H9 (cell line): ENCODE results near the gene LRMDA. TPM values are rescaled to one million over a fixed set of nuclear protein-coding genes. Genes with fewer than 3 reads are reported as not detected.

Source experiments
- DNase-seq: peaks from one replicate; pipeline ENCODE4 v3.0.0-alpha.2; 2017
- H2AFZ ChIP-seq: one replicate; pipeline ENCODE4 v1.6.1; 2013; ENCODE audit warnings: mild to moderate bottlenecking, low read length, control low read depth, moderate library complexity
- H2AK5ac ChIP-seq: 2 replicates; pipeline ENCODE4 v1.6.1; 2013; ENCODE audit warnings: low read length, control low read depth, mixed read lengths; ENCODE audit not compliant: insufficient read length
- H2BK120ac ChIP-seq: one replicate; pipeline ENCODE4 v1.6.1; 2013; ENCODE audit warnings: low read depth, mild to moderate bottlenecking, low read length, control low read depth, inconsistent platforms; ENCODE audit not compliant: poor library complexity, severe bottlenecking
- H2BK12ac ChIP-seq: 2 replicates; pipeline ENCODE4 v1.6.1; 2013; ENCODE audit warnings: low read length, control low read depth, mixed read lengths, low read depth; ENCODE audit not compliant: insufficient read length
- H2BK15ac ChIP-seq: 2 replicates; pipeline ENCODE4 v1.6.1; 2013; ENCODE audit warnings: low read depth, low read length, control low read depth
- H2BK20ac ChIP-seq: one replicate; pipeline ENCODE4 v1.6.1; 2013; ENCODE audit warnings: low read depth, mild to moderate bottlenecking, low read length, control low read depth, inconsistent platforms; ENCODE audit not compliant: poor library complexity, severe bottlenecking
- H2BK5ac ChIP-seq: 2 replicates; pipeline ENCODE4 v1.6.1; 2013; ENCODE audit warnings: low read length, control low read depth, mixed read lengths; ENCODE audit not compliant: insufficient read length
- H3K14ac ChIP-seq: 2 replicates; pipeline ENCODE4 v1.6.1; 2013; ENCODE audit warnings: low read length, control low read depth; ENCODE audit not compliant: insufficient read depth
- H3K18ac ChIP-seq: 2 replicates; pipeline ENCODE4 v1.6.1; 2013; ENCODE audit warnings: low read depth, mild to moderate bottlenecking, mixed read lengths, low read length, control low read depth; ENCODE audit not compliant: insufficient read length
- H3K23ac ChIP-seq: 2 replicates; pipeline ENCODE4 v1.6.1; 2013; ENCODE audit warnings: low read length, control low read depth, mixed read lengths, low read depth; ENCODE audit not compliant: insufficient read length
- H3K23me2 ChIP-seq: 2 replicates; pipeline ENCODE4 v1.6.1; 2013; ENCODE audit warnings: low read depth, mild to moderate bottlenecking, mixed read lengths, low read length, control low read depth; ENCODE audit not compliant: insufficient read length, poor library complexity, severe bottlenecking
- H3K27ac ChIP-seq: 2 replicates; pipeline ENCODE4 v1.5.1; 2013; ENCODE audit warnings: low read length, control low read depth, mixed read lengths, low read depth; ENCODE audit not compliant: insufficient read length
- H3K27me3 ChIP-seq: 2 replicates; pipeline ENCODE4 v1.6.1; 2013; ENCODE audit warnings: low read length, control low read depth, inconsistent platforms; ENCODE audit not compliant: insufficient read depth
- H3K4ac ChIP-seq: 2 replicates; pipeline ENCODE4 v1.6.1; 2013; ENCODE audit warnings: low read depth, mild to moderate bottlenecking, control low read depth, inconsistent platforms, low read length, moderate library complexity
- H3K4me1 ChIP-seq: 2 replicates; pipeline ENCODE4 v1.6.1; 2013; ENCODE audit warnings: low read length, control low read depth, inconsistent platforms; ENCODE audit not compliant: insufficient read depth
- H3K4me2 ChIP-seq: 2 replicates; pipeline ENCODE4 v1.6.1; 2013; ENCODE audit warnings: low read length, control low read depth, mixed read lengths; ENCODE audit not compliant: insufficient read length, insufficient read depth
- H3K56ac ChIP-seq: 2 replicates; pipeline ENCODE4 v1.6.1; 2013; ENCODE audit warnings: low read depth, mild to moderate bottlenecking, mixed read lengths, low read length, control low read depth; ENCODE audit not compliant: insufficient read length
- H3K79me1 ChIP-seq: 2 replicates; pipeline ENCODE4 v1.6.1; 2013; ENCODE audit warnings: low read depth, mild to moderate bottlenecking, moderate library complexity, low read length, control low read depth, inconsistent platforms; ENCODE audit not compliant: insufficient read depth, poor library complexity, severe bottlenecking
- H3K79me2 ChIP-seq: 2 replicates; pipeline ENCODE4 v1.6.1; 2013; ENCODE audit warnings: low read length, control low read depth, inconsistent platforms; ENCODE audit not compliant: insufficient read depth
- H3K9ac ChIP-seq: 2 replicates; pipeline ENCODE4 v1.6.1; 2013; ENCODE audit warnings: low read length, control low read depth, mixed read lengths; ENCODE audit not compliant: insufficient read length; ENCODE audit errors: extremely low read depth
- H3K9me3 ChIP-seq: one replicate; pipeline ENCODE4 v1.6.1; 2013; ENCODE audit warnings: low read depth, low read length, inconsistent platforms; ENCODE audit not compliant: control insufficient read depth
- H3T11ph ChIP-seq: one replicate; pipeline ENCODE4 v1.6.1; 2013; ENCODE audit warnings: mild to moderate bottlenecking, low read length, control low read depth, inconsistent platforms
- H4K20me1 ChIP-seq: one replicate; pipeline ENCODE4 v1.6.1; 2013; ENCODE audit not compliant: control insufficient read depth, insufficient read length, insufficient read depth
- H4K5ac ChIP-seq: 2 replicates; pipeline ENCODE4 v1.6.1; 2013; ENCODE audit warnings: low read depth, mild to moderate bottlenecking, mixed read lengths, low read length, control low read depth; ENCODE audit not compliant: insufficient read length
- H4K8ac ChIP-seq: replicated peaks from 2 replicates; pipeline ENCODE4 v1.6.1; 2013; ENCODE audit warnings: low read length, control low read depth, mixed read lengths, low read depth; ENCODE audit not compliant: insufficient read length
- H4K91ac ChIP-seq: 2 replicates; pipeline ENCODE4 v1.6.1; 2013; ENCODE audit warnings: low read depth, mild to moderate bottlenecking, moderate library complexity, mixed read lengths, low read length, control low read depth; ENCODE audit not compliant: insufficient read length
- H3K27ac Mint-ChIP-seq, 3 experiments: 2 replicates in 2 of 3; 3 replicates in 1 of 3; pipeline ENCODE4 v1.8.0; 2020 to 2021; ENCODE audit warnings: mixed read lengths in 3 of 3, mild to moderate bottlenecking in 1 of 3, moderate library complexity in 1 of 3
- H3K27me3 Mint-ChIP-seq: 2 replicates; pipeline ENCODE4 v1.8.0; 2021; ENCODE audit warnings: low read depth, mild to moderate bottlenecking, moderate library complexity, mixed read lengths
- H3K36me3 Mint-ChIP-seq, 3 experiments: 2 replicates in 2 of 3; 3 replicates in 1 of 3; pipeline ENCODE4 v1.8.0; 2020 to 2021; ENCODE audit warnings: low read depth in 3 of 3, mixed read lengths in 3 of 3; ENCODE audit not compliant: insufficient read depth in 1 of 3
- H3K4me1 Mint-ChIP-seq, 2 experiments: 2 replicates each; pipeline ENCODE4 v1.8.0; 2020; ENCODE audit warnings: mixed read lengths in 2 of 2
- H3K4me3 Mint-ChIP-seq, 2 experiments: 2 replicates in 1 of 2; 3 replicates in 1 of 2; pipeline ENCODE4 v1.8.0; 2020 to 2021; ENCODE audit warnings: mild to moderate bottlenecking in 2 of 2, mixed read lengths in 2 of 2, moderate library complexity in 1 of 2
- H3K9me3 Mint-ChIP-seq, 2 experiments: 2 replicates in 1 of 2; 3 replicates in 1 of 2; pipeline ENCODE4 v1.8.0; 2020; ENCODE audit warnings: mild to moderate bottlenecking in 2 of 2, mixed read lengths in 2 of 2, moderate library complexity in 1 of 2
- WGBS: extraction: QIAGEN DNeasy Blood & Tissue Kit; methylation state at CpG from one replicate; pipeline ENCODE4 v1.1.7; 2013; ENCODE audit warnings: missing lambda C conversion rate, low lambda C conversion rate, mixed read lengths; ENCODE audit not compliant: insufficient read length; ENCODE audit errors: extremely low coverage; 5-methylcytosine and 5-hydroxymethylcytosine counted together
- total RNA-seq: library from RNA; stranded (reverse); gene quantifications from 2 replicates; pipeline ENCODE4 v1.2.1, GENCODE V29; 2021
- TF ChIP-seq, protein P1 (sequence below): fragments of 200-600 bp; sonication (generic); conservative IDR thresholded peaks from 3 replicates; pipeline ENCODE4 v1.8.0; 2021; ENCODE audit warnings: antibody characterized with exemption, mild to moderate bottlenecking

LRMDA gene
- total RNA-seq, 1 experiment from 2014 or later, result 1.8 TPM

DNA sequence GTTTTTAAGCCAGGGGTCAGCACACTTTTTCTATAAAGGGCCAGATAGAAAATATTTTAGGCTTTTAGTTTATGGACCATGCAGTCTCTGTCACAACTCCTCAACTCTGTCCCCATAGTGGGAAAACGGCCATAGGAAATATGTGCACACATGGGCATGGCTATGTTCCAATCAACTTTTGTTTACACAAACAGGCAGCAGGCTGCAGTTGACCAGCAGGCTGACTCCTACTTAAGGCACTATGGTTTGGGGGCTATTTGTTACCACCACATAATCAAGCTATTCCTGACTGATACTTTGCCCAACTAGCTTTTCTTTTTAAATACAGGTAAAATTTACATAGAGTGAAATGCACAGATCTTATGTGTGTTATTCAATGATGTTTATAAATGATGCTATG is 362.4 kb downstream of the LRMDA start:
- H2AK5ac ChIP-seq, result no peak overlapping the region
- H3K27ac ChIP-seq, result no peak overlapping the region
- H3K4me3 Mint-ChIP-seq, result no peak overlapping the region
- H4K91ac ChIP-seq, result no peak overlapping the region
- TF ChIP-seq, protein P1, sequence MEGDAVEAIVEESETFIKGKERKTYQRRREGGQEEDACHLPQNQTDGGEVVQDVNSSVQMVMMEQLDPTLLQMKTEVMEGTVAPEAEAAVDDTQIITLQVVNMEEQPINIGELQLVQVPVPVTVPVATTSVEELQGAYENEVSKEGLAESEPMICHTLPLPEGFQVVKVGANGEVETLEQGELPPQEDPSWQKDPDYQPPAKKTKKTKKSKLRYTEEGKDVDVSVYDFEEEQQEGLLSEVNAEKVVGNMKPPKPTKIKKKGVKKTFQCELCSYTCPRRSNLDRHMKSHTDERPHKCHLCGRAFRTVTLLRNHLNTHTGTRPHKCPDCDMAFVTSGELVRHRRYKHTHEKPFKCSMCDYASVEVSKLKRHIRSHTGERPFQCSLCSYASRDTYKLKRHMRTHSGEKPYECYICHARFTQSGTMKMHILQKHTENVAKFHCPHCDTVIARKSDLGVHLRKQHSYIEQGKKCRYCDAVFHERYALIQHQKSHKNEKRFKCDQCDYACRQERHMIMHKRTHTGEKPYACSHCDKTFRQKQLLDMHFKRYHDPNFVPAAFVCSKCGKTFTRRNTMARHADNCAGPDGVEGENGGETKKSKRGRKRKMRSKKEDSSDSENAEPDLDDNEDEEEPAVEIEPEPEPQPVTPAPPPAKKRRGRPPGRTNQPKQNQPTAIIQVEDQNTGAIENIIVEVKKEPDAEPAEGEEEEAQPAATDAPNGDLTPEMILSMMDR, result no peak
- H3K18ac ChIP-seq, result no peak overlapping the region
- H4K20me1 ChIP-seq, result no peaks in the 10 kb centered on the region
- no peak overlapping the region for H3K56ac ChIP-seq
- H3K79me1 ChIP-seq, result no peaks in the 10 kb centered on the region
- no peaks in the 10 kb centered on the region for H3K79me2 ChIP-seq
- no peak overlapping the region for H3K23ac ChIP-seq
- WGBS, result no CpG with 5 or more reads among the region's 1 CpG
- no peak overlapping the region for H2AFZ ChIP-seq
- H3K4me1 ChIP-seq, result no peaks in the 10 kb centered on the region; the same call in 1 of the 2 replicates
- H3K27ac Mint-ChIP-seq, result no peak overlapping the region
- H2BK20ac ChIP-seq, result no peak overlapping the region
- H3K9ac ChIP-seq, result no peak overlapping the region
- no peak overlapping the region for H2BK120ac ChIP-seq
- H3K14ac ChIP-seq, result no peak overlapping the region
- H3K27me3 Mint-ChIP-seq, result no peaks in the 10 kb centered on the region
- H3K4ac ChIP-seq, result no peak overlapping the region
- H2BK15ac ChIP-seq, result no peak overlapping the region
- no peak overlapping the region for H3T11ph ChIP-seq
- H3K4me1 Mint-ChIP-seq, result peaks cover 14 to 16% of the 10 kb centered on the region in 2 experiments
- no peaks in the 10 kb centered on the region for H3K27me3 ChIP-seq
- no peak overlapping the region for H4K5ac ChIP-seq
- H2BK5ac ChIP-seq, result no peak overlapping the region
- H4K8ac ChIP-seq, result no peak overlapping the region
- peaks cover 8 to 19% of the 10 kb centered on the region in 2 experiments; a peak in 4 of 5 replicates for H3K9me3 Mint-ChIP-seq
- H3K9me3 ChIP-seq, result no peaks in the 10 kb centered on the region
- DNase-seq, result no peak
- no peaks in the 10 kb centered on the region for H3K23me2 ChIP-seq
- no peak overlapping the region for H3K4me2 ChIP-seq
- H3K36me3 Mint-ChIP-seq, result peaks cover 0 to 9% (median 0%) of the 10 kb centered on the region in 3 experiments; a peak in 3 of 7 replicates
- H2BK12ac ChIP-seq, result no peak overlapping the region
